GM10248 (cell line): ENCODE results near the gene TNFRSF1A.

Source experiments
- CTCF ChIA-PET: fragments of 300-600 bp; sonication (Branson Sonifier 250); formaldehyde crosslinking; extraction: SDS; loops from one replicate; lab custom pipeline; 2021; ENCODE audit warnings: antibody characterized with exemption; lab: Yijun Ruan, JAX
- POLR2A ChIA-PET: fragments of 350-650 bp; sonication (Branson Sonifier 250); formaldehyde crosslinking; extraction: SDS; loops from one replicate; lab custom pipeline; 2020; ENCODE audit warnings: antibody characterized with exemption; lab: Yijun Ruan, JAX
- DNase-seq: peaks from one replicate; pipeline ENCODE4 v3.0.0; 2012; ENCODE audit errors: extremely low spot score
- TF ChIP-seq, protein P1 (sequence below): IDR thresholded peaks from 2 replicates; pipeline ENCODE4 v1.5.1; 2012; ENCODE audit warnings: mild to moderate bottlenecking, low read depth; ENCODE audit errors: extremely low read depth, missing control alignments, control extremely low read depth

Gene TNFRSF1A

DNA sequence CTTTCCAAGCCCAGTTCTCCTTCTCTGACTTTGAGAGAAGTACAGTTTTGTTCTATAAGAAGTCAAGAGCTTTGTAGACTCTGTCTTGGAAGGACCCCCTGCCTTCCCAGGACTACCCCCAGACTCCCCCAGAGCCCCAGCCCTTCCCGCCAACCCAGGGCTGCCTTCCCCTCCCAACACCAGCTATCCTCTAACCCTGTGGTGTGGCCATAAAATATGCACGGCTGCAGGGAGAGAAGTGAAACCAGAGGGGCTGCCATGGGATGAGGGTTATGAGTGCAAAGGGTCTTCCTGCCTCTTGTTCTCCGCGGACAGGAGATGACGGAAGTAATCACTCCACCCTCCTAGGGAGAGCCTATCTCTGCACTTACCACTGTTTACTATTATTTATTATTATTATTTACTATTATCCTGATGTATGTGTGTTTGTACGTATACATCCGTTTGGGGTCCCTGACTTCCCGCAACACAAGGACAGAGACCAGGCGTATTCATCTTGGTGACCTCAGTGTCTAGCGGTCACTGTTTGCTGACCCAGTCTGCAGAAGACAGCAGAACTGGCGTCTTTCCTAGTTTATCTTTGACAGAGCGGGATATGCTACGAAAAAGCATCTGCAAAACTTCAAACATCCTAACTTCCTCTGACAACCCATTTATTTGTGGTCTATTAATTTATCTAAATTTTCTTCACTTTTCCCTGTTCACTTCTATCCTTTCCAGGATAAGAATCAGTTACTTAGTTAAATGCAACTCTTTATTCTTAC lies 37.0 kb upstream of the TNFRSF1A start:
- POLR2A ChIA-PET, result interaction anchor here (0.7 kb wide), 1 partner anchor 63 kb away, joined by 3 read pairs; no protein-coding TSS in a partner anchor
- no peak for DNase-seq
- TF ChIP-seq, protein P1, sequence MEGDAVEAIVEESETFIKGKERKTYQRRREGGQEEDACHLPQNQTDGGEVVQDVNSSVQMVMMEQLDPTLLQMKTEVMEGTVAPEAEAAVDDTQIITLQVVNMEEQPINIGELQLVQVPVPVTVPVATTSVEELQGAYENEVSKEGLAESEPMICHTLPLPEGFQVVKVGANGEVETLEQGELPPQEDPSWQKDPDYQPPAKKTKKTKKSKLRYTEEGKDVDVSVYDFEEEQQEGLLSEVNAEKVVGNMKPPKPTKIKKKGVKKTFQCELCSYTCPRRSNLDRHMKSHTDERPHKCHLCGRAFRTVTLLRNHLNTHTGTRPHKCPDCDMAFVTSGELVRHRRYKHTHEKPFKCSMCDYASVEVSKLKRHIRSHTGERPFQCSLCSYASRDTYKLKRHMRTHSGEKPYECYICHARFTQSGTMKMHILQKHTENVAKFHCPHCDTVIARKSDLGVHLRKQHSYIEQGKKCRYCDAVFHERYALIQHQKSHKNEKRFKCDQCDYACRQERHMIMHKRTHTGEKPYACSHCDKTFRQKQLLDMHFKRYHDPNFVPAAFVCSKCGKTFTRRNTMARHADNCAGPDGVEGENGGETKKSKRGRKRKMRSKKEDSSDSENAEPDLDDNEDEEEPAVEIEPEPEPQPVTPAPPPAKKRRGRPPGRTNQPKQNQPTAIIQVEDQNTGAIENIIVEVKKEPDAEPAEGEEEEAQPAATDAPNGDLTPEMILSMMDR, result no peak
- CTCF ChIA-PET, result interaction anchor here (1.0 kb wide), 1 partner anchor 39 kb away, joined by 3 read pairs; no protein-coding TSS in a partner anchor

DNA sequence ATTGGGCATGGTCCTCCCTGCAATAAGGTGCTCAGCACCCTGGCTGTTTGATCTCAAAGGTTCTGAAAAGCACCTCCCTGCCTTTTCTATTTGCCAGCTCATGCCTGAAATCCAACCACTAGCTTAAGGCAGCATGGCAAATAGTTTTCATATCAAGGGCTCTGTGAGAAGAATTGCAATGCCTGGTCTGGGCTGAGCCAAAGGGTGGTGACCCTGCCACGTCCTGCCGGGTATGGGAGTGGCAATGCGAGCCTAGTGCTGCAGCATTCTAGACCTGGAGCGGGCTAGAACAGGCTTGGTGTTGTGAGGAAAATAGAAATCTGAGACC lies 35.8 kb upstream of the TNFRSF1A start:
- TF ChIP-seq, protein P1, result no peak
- ChIA-PET POLR2A (no interaction called here), CTCF (interaction anchor here (1.0 kb wide), 1 partner anchor 21 kb away, joined by 3 read pairs; no protein-coding TSS in a partner anchor)
- DNase-seq, result no peak

DNA sequence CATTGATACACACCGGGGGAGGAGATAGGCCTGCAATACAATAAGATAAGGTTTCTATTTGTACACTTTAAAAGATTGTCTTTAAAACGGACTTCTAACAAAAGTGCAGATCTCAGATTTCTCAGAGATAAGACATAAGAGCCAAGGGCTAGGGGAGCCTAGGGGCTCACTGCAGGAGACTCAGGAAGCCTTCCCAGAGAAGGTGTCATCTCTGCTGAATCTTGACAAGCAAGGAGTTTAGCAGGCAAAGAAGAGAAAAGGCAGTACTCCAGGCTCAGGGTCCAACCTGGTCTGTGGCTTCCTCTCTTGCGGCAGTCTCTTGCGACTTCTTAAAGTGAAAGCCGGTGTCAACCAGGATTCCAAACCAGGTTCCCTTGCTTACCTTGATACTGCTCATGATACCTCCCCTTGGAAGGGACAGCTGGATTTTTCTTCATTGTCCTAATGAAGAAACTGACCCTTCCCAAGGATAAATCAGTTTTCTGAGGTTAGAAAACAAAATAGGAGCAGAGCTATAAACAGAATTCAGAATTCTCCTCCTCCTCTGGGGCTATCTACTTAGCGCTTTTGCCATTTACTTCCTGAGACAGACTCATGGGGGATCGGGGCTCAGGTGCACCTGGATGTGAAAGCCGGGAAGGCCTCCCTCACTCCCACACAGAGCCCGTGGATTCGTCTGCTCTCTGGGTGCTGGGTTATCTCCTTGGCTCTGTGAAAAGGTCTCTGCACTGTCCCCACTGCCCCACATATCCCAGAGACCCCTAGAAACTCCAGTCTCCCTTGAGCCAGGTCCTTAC lies 35.2 kb upstream of the TNFRSF1A start:
- TF ChIP-seq, protein P1, result no peak
- POLR2A ChIA-PET, result no interaction called here
- DNase-seq, result no peak
- CTCF ChIA-PET, result interaction anchor here (1.0 kb wide), 1 partner anchor 20 kb away, joined by 3 read pairs; no protein-coding TSS in a partner anchor

DNA sequence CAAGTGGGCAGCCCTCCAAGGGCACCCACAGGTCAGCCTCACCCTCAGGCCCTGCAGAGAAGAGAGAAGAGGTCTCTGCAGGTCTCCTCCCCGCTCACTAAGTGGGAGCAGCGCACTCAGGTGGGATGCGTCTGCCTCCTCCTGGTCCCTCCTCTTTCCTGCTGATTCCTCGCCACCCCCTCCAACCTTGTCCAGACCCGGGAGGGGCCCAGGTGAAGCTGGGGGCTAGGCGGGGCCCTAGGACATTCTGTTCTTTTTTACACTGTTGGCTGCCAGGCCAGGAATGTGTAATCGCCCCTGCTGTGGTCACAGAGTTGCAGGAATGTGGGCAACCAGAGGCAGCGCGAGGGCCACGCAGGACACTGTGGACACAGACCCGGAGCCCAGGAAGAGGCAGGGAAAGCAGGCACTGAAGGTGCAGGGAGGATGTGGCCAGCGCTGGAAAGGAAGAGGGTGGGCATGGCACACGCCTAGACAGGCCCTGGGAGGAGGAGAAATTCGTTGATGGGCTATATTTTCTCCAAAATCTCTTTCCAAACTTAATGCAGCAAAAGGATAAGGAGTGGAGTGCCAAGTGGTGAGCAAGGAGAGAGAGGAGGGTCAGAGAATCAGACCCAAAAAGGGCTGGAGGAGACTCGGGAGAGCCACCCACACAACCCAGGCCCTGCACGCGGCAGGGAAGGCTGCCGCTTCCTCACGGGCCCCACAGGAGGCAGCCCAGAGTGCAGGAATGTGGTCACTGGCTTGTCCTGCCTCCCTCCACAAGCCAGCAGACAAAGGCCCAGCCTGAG lies 34.4 kb upstream of the TNFRSF1A start:
- CTCF ChIA-PET, result no interaction called here
- POLR2A ChIA-PET, result no interaction called here
- TF ChIP-seq, protein P1, result no peak
- DNase-seq, result no peak

DNA sequence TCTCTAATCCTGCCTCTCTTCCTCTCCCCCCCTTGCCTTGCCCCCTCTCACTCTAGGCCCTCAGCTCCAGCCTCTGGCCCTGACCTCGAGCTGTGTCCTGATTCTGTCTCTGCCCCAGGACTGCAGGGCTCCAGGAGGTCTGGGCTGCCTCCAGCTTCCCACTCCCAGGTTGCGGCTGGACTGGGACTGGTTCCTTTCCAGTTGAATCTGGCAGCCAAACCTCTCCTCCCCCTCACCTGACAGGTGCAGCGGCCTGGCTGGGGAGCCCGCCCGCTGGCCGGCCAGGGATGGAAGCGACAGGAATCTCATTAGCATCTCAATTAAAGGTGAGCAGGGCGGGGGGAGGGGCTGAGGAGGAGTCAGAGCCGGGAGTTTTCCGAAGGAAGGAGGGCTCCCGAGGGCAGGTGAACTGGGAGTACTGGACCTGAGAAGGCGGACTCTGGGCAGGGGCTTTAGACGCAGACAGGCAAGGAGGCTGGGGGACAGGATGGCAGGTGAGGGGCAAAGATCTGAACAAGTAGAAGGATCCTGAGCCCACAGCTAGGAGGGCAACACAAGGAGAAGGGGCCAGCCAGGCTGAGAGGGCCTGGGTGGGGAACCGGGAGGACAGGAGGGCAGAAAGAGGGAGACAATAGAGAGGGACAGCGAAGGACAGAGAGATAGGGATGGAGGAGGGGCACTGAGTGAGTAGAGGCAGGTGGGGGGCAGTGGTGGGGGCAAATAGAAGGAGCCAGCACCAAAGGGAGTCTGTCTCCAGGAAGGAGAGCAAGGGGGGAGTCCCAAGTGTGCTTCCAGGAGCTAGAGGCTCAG lies 33.6 kb upstream of the TNFRSF1A start, which contains the start of gene SCNN1A:
TSS of gene SCNN1A (minus strand) at position 295 of the 810 bp plus-strand sequence. CDS start 780 bp downstream, outside the sequence.
- DNase-seq, result no peak
- CTCF ChIA-PET, result interaction anchor here (2.3 kb wide), 1 partner anchor 90 kb away, joined by 5 read pairs; no protein-coding TSS in a partner anchor
- POLR2A ChIA-PET, result no interaction called here
- TF ChIP-seq, protein P1, result no peak
